ENCODE data around the gene ADPRHL1.
A peak's percentile ranks its signal among the peaks of the same experiment; 100 is the strongest.
"Not testable (repeated sequence)": the region's sequence is repeated elsewhere in the genome, so short reads cannot be mapped to it uniquely, and the experiment has no call there.

Gene ADPRHL1

GRCh38 chr13:113452466-113452865 lies 822 bp downstream of the ADPRHL1 start:
- DNase-seq = no peak

GRCh38 chr13:113451951-113452421 lies 1.3 kb downstream of the ADPRHL1 start:
- no peak for DNase-seq

- not testable (repeated sequence) for DNase-seq
Measured at GRCh38 chr13:113450861-113451620, 2.2 kb downstream of the ADPRHL1 start.

DNA sequence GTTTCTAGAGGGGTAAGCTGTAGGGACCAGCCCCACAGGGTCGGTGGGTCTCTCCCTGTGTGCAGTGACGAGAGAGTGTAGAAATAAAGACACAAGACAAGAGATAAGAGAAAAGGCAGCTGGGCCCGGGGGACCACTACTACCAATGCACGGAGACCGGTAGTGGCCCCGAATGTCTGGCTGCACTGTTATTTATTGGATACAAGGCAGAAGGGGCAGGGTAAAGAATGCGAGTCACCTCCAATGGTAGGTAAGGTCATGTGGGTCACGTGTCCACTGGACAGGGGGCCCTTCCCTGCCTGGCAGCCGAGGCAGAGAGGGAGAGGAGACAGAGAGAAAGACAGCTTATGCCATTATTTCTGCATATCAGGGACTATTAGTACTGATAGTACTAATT lies 2.9 kb downstream of the ADPRHL1 start:
- not testable (repeated sequence) for DNase-seq

DNA sequence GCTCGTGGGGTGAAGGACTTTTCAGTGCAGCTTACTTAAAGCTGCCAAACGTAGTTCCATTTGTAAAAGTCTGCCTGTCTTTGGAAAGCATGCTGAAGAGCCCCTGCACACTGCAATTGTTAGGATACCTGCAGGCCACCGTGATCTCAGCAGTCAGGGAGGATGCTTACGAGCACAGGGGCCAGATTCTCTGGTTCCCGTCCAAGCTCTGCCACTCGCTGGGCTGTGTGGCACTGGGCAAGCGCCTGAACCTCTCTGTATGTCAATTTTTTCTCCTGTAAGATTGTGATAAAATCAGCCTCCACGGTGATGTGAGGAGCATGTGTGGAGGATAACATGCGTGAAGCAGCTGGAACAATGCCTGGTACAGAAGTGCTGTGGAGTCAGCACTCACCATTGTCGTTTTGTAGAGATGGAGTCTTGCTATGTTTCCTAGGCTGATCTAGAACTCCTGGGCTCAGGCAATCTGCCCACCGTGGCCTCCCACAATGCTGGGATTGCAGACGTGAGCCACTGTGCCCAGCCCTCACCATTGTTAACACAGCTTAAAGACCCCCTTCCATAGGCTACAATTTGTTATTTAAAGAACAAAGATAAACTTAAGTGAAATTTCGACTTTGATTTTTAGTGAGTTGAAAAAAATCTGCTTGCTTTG lies 3.5 kb downstream of the ADPRHL1 start:
- no peak for DNase-seq

- peak; percentile 55 for DNase-seq
Measured at GRCh38 chr13:113448885-113449692, 4.2 kb downstream of the ADPRHL1 start.

DNA sequence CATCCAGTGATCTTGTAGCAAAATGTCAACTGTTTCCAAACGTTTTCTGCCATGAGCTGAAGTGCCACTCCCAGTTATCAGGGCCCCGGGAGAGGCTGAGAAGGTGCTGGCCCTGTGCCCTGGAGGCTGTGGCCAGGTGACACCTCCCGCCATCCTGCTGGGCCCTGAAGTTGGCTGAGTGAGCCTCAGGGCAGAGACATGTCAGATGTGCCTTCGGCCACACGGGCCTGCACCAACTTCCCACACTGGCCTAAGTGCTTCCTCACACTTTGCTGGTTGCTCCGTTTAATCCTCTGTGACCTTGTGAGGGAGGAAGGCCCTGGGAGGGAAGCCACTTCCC lies 4.8 kb downstream of the ADPRHL1 start:
- no peak for DNase-seq

DNA sequence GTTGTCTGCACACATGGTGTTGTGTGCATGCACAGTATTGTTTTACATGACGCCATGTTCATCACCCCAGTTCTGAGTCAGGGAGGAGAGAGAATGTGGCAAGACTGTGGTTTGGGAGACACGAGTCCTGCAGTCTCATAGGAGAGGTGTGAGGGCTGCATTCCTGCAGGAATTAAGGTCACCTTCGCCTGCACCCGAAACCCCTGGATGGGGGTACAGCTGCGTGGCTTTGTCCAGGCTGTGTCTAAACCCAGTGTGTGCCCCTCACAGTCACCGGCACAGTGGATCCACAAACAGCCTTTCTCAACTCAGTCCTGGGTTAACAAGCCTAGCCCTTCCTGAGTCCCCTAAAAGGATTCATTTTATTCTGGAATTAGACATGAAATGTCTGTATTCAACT lies 5.7 kb downstream of the ADPRHL1 start:
- no peak for DNase-seq

DNA sequence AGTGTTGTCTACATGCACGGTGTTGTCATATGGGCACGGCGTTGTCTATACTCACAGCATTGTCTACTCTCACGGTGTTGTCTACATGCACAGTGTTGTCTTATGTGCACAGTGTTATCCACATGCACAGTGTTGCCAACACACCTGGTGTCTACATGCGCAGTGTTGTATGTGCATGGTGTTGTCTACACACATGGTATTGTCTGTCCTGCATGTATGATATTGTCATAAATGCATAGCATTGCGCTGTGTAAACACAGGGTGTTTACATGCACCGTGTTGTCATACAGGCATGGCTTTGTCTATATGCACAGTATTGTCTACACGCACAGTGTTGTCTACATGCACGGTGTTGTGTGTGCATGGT lies 6.8 kb downstream of the ADPRHL1 start:
- DNase-seq = no peak

DNA sequence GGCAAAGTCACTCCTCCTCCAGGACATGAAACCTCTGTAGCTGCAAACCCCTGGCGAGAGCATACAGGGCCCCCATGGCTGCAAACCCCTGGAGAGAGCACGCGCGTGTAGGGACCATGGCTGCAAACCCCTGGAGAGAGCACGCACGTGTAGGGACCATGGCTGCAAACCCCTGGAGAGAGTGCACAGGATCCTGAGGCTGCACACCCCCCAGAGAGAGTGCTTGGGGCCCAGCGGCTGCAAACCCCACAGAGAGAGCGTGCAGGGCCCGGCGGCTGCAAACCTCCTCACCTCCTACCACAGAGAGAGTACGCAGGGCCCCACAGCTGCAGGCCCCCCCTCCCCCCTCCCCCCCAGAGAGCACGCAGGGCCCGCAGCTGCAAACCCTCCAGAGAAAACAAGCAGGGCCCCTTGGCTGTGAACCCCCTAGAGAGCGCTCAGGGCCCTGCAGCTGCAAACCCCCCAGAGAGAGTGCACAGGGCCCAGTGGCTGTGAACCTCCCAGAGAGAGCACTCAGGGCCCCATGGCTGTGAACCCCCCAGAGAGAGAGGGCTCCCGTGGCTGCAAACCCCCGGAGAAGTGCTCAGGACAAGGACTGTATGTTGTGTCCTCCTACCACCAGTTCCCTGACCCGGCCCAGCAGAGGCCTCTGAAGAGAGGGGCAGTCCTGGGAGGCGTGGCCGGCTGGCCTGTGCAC lies 7.3 kb downstream of the ADPRHL1 start:
- DNase-seq = no peak

DNA sequence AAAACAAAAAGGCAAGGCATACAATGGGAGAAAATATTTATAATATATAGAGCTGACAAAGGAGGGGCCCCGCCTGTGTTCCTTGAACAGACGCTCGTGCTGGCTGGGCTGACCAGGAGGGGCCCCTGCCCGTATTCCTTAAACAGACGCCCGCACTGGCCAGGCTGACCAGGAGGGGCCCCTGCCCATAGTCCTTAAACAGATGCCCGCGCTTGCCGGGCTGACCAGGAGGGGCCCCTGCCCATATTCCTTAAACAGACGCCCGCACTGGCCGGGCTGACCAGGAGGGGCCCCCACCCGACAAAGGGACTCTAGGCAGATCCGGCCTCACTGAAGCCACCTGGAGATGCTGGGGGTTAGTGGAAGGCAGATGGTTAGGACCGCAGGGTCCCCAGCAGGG lies 9.3 kb downstream of the ADPRHL1 start:
- no peak for DNase-seq

DNA sequence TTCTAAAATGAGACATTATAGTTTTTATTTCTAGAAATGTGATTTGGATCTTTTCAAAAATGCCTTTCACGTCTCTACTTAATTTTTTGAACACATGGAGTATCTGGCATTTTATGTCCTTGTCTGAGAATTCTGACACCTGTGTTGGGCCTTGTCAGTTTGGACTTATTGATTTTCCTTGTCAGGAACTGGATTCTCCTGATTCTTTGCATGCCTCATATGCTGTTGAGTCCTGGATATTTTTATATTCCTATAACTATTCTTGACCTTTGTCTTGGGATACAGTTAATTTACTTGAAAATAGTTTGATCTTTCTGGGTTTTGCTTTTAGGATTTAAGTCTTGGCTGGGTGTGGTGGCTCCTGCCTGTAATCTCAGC lies 10.3 kb downstream of the ADPRHL1 start:
- DNase-seq = no peak

- DNase-seq = no peak
Measured at GRCh38 chr13:113442354-113442984, 10.8 kb downstream of the ADPRHL1 start.

- DNase-seq = no peak
Measured at GRCh38 chr13:113441661-113442060, 11.6 kb downstream of the ADPRHL1 start.

- DNase-seq = no peak
Measured at GRCh38 chr13:113437408-113438010, 15.8 kb downstream of the ADPRHL1 start.

DNA sequence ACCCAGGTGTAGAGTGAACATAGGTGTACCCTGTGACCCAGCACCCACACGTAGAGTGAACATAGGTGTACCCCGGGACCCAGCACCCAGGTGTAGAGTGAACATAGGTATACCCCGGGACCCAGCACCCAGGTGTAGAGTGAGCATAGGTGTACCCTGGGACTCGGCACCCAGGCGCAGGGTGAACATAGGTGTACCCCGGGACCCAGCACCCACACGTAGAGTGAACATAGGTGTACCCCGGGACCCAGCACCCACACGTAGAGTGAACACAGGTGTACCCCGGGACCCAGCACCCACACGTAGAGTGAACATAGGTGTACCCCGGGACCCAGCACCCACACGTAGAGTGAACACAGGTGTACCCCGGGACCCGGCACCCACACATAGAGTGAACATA lies 16.4 kb downstream of the ADPRHL1 start:
- not testable (repeated sequence) for DNase-seq

GRCh38 chr13:113435907-113436306 lies 17.4 kb downstream of the ADPRHL1 start:
- not testable (repeated sequence) for DNase-seq

DNA sequence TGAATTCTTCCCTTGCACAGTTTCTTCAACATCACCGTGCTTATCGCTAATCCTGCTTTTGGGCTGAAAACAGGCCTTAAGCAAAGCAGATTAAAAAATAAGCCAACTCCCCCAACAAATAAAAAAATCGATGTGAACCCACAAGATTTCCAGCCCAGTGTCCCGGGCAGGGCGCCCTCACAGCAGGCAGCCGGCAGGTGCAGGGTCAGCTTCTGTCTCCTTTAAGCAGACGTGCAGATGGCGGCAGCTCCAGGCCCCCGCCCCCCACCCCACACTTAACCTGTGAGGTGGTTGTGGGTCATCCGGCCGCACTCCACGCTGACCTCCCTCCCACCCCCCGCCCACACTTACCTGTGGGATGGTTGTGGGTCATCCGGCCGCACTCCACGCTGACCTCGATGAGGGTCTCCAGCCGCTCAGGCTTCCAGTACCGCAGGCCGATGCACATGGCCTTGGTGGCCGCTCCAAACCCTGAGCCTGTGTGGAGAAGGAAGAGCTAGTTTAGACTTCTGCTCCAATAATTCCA lies 19.8 kb downstream of the ADPRHL1 start:
- DNase-seq = no peak

DNA sequence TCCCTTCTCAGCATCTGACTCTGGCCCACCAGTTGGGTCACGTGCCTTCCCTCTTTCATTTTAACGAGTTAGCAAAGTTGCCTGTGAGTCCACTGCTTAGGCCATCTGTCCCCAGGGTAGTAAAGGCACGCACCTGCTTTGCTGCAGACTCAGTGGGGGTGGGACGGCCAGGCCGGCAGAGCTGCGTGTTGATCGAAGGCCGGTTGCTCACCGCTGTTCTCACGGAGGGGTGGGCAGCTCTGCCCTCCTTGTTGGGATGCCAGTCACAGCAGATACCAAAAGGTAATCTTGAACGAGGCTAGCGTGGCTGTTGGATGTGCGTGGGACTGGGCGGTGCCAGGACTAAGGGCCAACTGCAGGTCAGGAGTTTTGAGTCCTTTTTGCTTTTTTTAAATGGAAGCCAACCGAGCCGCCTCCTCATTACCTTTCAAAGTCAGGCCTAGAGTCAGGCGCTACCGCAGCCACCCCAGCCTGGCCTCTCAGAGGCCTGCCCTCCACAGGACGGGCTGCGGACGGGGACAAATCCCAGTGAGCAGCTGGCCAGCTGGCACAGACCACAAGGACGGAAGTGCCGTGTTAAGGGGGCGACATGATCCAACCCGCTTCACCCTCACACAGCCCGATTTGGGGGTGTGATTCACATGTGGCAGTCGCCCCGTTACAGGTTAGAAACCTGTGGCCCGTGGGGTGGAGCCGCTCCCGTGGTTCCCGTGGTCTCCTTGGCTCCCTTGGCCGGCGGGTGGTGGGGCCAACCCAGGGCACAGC lies 20.6 kb downstream of the ADPRHL1 start:
- no peak for DNase-seq

- no peak for DNase-seq
Measured at GRCh38 chr13:113431171-113431570, 22.1 kb downstream of the ADPRHL1 start.

Measured in NCI-H1417 treated with DMSO at 0.1 percent for 48 hours (cell line).